Heart right ventricle (tissue), 16 donors: Measurements from ENCODE around the gene TOPAZ1. TPM values are rescaled to one million over a fixed set of nuclear protein-coding genes. Genes with fewer than 3 reads are reported as not detected.

ENCODE experiments used
- ATAC-seq, 8 donors: fragments of 200-7000 bp; cut with Tn5 transposase; one replicate each; pipeline ENCODE4 v1.9.1; 2020; ENCODE audit warnings: mild to moderate bottlenecking in 8 of 8, moderate library complexity in 8 of 8, moderate number of reproducible peaks in 1 of 8
- DNase-seq, 2 donors: peaks; one replicate each; pipeline ENCODE4 v3.0.0-alpha.2; 2020
- H3K27ac ChIP-seq, 10 donors: fragments of 200-600 bp; sonication (generic) in 2 of 10; one replicate each; pipeline versions ENCODE4 v1.5.0 to v1.8.0; 2020 to 2022; ENCODE audit warnings: mild to moderate bottlenecking in 3 of 10
- H3K27me3 ChIP-seq, 7 donors: fragments of 200-600 bp; one replicate each; pipeline ENCODE4 v1.8.0; 2021 to 2022; ENCODE audit warnings: mild to moderate bottlenecking in 2 of 7
- H3K36me3 ChIP-seq, 9 donors: fragments of 200-600 bp; sonication (generic) in 1 of 9; one replicate each; pipeline versions ENCODE4 v1.5.0 to v1.8.0; 2020 to 2022; ENCODE audit warnings: mild to moderate bottlenecking in 2 of 9
- H3K4me1 ChIP-seq, 9 donors: fragments of 200-600 bp; sonication (generic) in 1 of 9; one replicate each; pipeline versions ENCODE4 v1.5.0 to v1.8.0; 2020 to 2022; ENCODE audit warnings: mild to moderate bottlenecking in 4 of 9
- H3K4me3 ChIP-seq, 10 donors: fragments of 200-600 bp; sonication (generic) in 2 of 10; one replicate each; pipeline versions ENCODE4 v1.5.0 to v1.8.0; 2020 to 2022; ENCODE audit warnings: mild to moderate bottlenecking in 7 of 10, moderate library complexity in 2 of 10
- H3K9me3 ChIP-seq, 11 donors: fragments of 200-600 bp in 10 of 11; sonication (generic) in 2 of 11; one replicate each; pipeline versions ENCODE4 v1.5.0 to v1.8.0; 2013 to 2022; ENCODE audit warnings: mild to moderate bottlenecking in 2 of 11, control low read depth in 1 of 11, moderate library complexity in 1 of 11
- WGBS, 2 donors: extraction: QIAGEN DNeasy Blood & Tissue Kit; methylation state at CpG; one replicate each; pipeline ENCODE4 v1.1.7; 2013; ENCODE audit warnings: inconsistent platforms in 1 of 2; 5-methylcytosine and 5-hydroxymethylcytosine counted together
- intact Hi-C, 10 donors: fragments of 100-400 bp; cut with DNase I; formaldehyde crosslinking; loops; one replicate each; pipeline versions ENCODE4 v1.11.1 to v1.14.2; 2022
- polyA plus RNA-seq, 2 donors: library from polyadenylated mRNA; stranded (reverse); fragments of 200-250 nt; gene quantifications; one replicate each; pipeline ENCODE4 v1.2.3, GENCODE V29; 2013
- total RNA-seq, 10 donors: library from RNA; stranded (reverse); fragmentation: NEBNext Ultra II Directional in 3 of 10; extraction: Animal tissue kit (Norgen Biotek cat#: 25700) in 3 of 10; gene quantifications; one replicate each; pipeline versions ENCODE4 v1.2.1 to v1.2.4, GENCODE V29; 2021 to 2023
- TF ChIP-seq, protein P1 (sequence below), 9 donors: fragments of 200-600 bp; sonication (generic) in 2 of 9; IDR thresholded peaks; one replicate each; pipeline versions ENCODE4 v1.5.0 to v1.8.0; 2021 to 2022; ENCODE audit warnings: antibody characterized with exemption in 9 of 9, mild to moderate bottlenecking in 5 of 9, moderate library complexity in 1 of 9
- donor health status: Arrhythmogenic right ventricular cardiomyopathy.
- donor health status: ischemic (EF 13 %, LVEDD 7.1; RV severe dilation, severe dysfunction).
- donor health status: healthy with polysubstance abuse.
- donor health status: DM: no; HTN: yes; CAD: no.
- donor health status: DM: no; HTN: no; CAD: no.
- donor health status: ischemic (EF 25% LVEDD 6.9; RV normal size, moderate dysfunction).
- donor health status: ischemic (EF 25% LVEDD 5.7; RV mildly dilated, moderate dysfunction).
- donor health status: healthy.
- donor health status: DM: yes; HTN: yes; CAD: no.
- donor health status: Ischemic cardiomyopathy.
- donor health status: ischemic (EF 35%, LVEDD 5.7; RV mildly dilated, moderate dysfunction).
- donor health status: nonischemic (EF 11% LVEDD 7.7; RV severe dilation, severe dysfunction).
- donor health status: DM: yes; HTN: yes; CAD: no.
- donor health status: PGD.
- donor health status: ischemic (EF 29% LVEDD 5.4; RV normal size, mild dysfunction).
- donor health status: nonischemic (EF 23%, LVEDD 6.1; RV moderate dilation, normal function).

The TOPAZ1 gene
- total and polyA plus RNA-seq, 12 donors: not detected

DNA sequence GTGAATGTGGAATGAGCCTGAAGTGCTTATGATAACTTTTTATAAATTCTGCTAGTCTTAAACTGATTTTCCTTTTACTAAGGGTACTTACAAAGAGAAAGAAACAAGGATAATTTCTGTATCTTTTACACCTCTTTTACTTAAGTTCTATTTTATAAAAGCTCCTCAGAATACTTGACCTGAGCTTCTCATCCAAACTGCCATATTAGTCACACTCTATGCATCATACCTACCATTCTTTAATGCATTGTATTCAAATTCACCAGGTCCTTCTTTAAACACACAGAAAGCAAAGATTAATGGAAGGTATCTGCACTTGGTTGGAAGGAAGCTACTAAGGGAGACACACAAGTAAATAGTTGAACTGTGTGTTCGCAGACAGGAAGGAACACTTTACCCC is 1.6 kb upstream of the TOPAZ1 start:
- no peak for DNase-seq
- H3K9me3 ChIP-seq: no peaks in the 10 kb centered on the region
- intact Hi-C loops: no loop called here

GRCh38 chr3:44242721-44243120 is 1.0 kb downstream of the TOPAZ1 start:
- DNase-seq (no peak), ATAC-seq (no peak)

More for the DNA sequence above, 1.6 kb upstream of the TOPAZ1 start:
- no peak overlapping the region for H3K4me3 ChIP-seq
- TF ChIP-seq, protein P1, sequence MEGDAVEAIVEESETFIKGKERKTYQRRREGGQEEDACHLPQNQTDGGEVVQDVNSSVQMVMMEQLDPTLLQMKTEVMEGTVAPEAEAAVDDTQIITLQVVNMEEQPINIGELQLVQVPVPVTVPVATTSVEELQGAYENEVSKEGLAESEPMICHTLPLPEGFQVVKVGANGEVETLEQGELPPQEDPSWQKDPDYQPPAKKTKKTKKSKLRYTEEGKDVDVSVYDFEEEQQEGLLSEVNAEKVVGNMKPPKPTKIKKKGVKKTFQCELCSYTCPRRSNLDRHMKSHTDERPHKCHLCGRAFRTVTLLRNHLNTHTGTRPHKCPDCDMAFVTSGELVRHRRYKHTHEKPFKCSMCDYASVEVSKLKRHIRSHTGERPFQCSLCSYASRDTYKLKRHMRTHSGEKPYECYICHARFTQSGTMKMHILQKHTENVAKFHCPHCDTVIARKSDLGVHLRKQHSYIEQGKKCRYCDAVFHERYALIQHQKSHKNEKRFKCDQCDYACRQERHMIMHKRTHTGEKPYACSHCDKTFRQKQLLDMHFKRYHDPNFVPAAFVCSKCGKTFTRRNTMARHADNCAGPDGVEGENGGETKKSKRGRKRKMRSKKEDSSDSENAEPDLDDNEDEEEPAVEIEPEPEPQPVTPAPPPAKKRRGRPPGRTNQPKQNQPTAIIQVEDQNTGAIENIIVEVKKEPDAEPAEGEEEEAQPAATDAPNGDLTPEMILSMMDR (IDR thresholded peaks at IDR 0.05): no peak
- peaks cover 0 to 8% (median 0%) of the 10 kb centered on the region in 7 donors for H3K27me3 ChIP-seq
- H3K36me3 ChIP-seq: no peaks in the 10 kb centered on the region
- no peak for ATAC-seq
- 76 to 81% methylated on average over 1 of the region's 1 CpG for WGBS, 2 donors
- peaks cover 0 to 11% (median 3%) of the 10 kb centered on the region in 9 donors for H3K4me1 ChIP-seq
- no peak overlapping the region for H3K27ac ChIP-seq

GRCh38 chr3:44248152-44248551 is 6.5 kb downstream of the TOPAZ1 start:
- Histone ChIP-seq H3K4me3 (no peak overlapping the region), H3K27me3 (peaks cover 0 to 15% (median 0%) of the 10 kb centered on the region in 7 donors), H3K9me3 (peaks cover 0 to 23% (median 10%) of the 10 kb centered on the region in 11 donors), H3K36me3 (no peaks in the 10 kb centered on the region), H3K27ac (no peak overlapping the region), H3K4me1 (no peaks in the 10 kb centered on the region)
- WGBS, 2 donors: 68 to 77% methylated on average over 1 of the region's 1 CpG
- intact Hi-C loops: no loop called here
- DNase-seq: no peak
- TF ChIP-seq, protein P1 (IDR thresholded peaks at IDR 0.05): no peak
- ATAC-seq: no peak

More at GRCh38 chr3:44242721-44243120, 1.0 kb downstream of the TOPAZ1 start:
- 80 to 83% methylated on average over 3 of the region's 3 CpGs for WGBS, 2 donors
- peaks cover 0 to 17% (median 0%) of the 10 kb centered on the region in 7 donors for H3K27me3 ChIP-seq
- H3K4me1 ChIP-seq: no peaks in the 10 kb centered on the region
- H3K36me3 ChIP-seq: no peaks in the 10 kb centered on the region
- TF ChIP-seq, protein P1 (IDR thresholded peaks at IDR 0.05): no peak
- no peak overlapping the region for H3K27ac ChIP-seq
- intact Hi-C loops: no loop called here
- peaks cover 0 to 7% (median 2%) of the 10 kb centered on the region in 11 donors for H3K9me3 ChIP-seq
- H3K4me3 ChIP-seq: no peak overlapping the region

GRCh38 chr3:44252332-44252959 is 10.8 kb downstream of the TOPAZ1 start:
- H3K9me3 ChIP-seq: peaks cover 0 to 20% (median 10%) of the 10 kb centered on the region in 11 donors
- ATAC-seq (no peak), DNase-seq (no peak)
- intact Hi-C loops: no loop called here
- H3K36me3 ChIP-seq: no peaks in the 10 kb centered on the region
- H3K4me1 ChIP-seq: no peaks in the 10 kb centered on the region
- H3K27ac ChIP-seq: no peak overlapping the region
- TF ChIP-seq, protein P1 (IDR thresholded peaks at IDR 0.05): no peak
- no peak overlapping the region for H3K4me3 ChIP-seq
- peaks cover 0 to 5% (median 0%) of the 10 kb centered on the region in 7 donors for H3K27me3 ChIP-seq
- WGBS, 2 donors: 54 to 59% methylated on average over 5 of the region's 5 CpGs
